GM21381 (cell line): ENCODE measurements around the gene CISTR.

Experiments used
- ATAC-seq: cut with Tn5 transposase; IDR thresholded peaks from one replicate; pipeline ENCODE4 v1.9.1; 2021; ENCODE audit warnings: mild to moderate bottlenecking, moderate library complexity; ENCODE audit not compliant: unreplicated experiment

The CISTR gene

GRCh38 chr12:53744751-53745150 lies 7.0 kb downstream of the CISTR start:
- ATAC-seq, result no peak

- no peak for ATAC-seq
Observed at GRCh38 chr12:53744130-53744441, 7.7 kb downstream of the CISTR start.

GRCh38 chr12:53743266-53744129 lies 8.3 kb downstream of the CISTR start:
- ATAC-seq, result no peak

GRCh38 chr12:53740130-53740491 lies 11.7 kb downstream of the CISTR start:
- ATAC-seq, result no peak

GRCh38 chr12:53739214-53740129 lies 12.3 kb downstream of the CISTR start:
- no peak for ATAC-seq

- ATAC-seq, result no peak
Observed at GRCh38 chr12:53738406-53739213, 13.2 kb downstream of the CISTR start.

GRCh38 chr12:53737951-53738405 lies 13.8 kb downstream of the CISTR start:
- ATAC-seq, result no peak

GRCh38 chr12:53737093-53737808 lies 14.5 kb downstream of the CISTR start:
- no peak for ATAC-seq

GRCh38 chr12:53736592-53736991 lies 15.2 kb downstream of the CISTR start:
- no peak for ATAC-seq

GRCh38 chr12:53735556-53735955 lies 16.2 kb downstream of the CISTR start:
- ATAC-seq, result no peak

GRCh38 chr12:53734425-53734824 lies 17.4 kb downstream of the CISTR start:
- no peak for ATAC-seq

- ATAC-seq, result no peak
Observed at GRCh38 chr12:53733807-53734200, 18.0 kb downstream of the CISTR start.

- no peak for ATAC-seq
Observed at GRCh38 chr12:53733051-53733806, 18.6 kb downstream of the CISTR start.

GRCh38 chr12:53729644-53730043 lies 22.1 kb downstream of the CISTR start:
- ATAC-seq, result no peak

GRCh38 chr12:53728206-53728605 lies 23.6 kb downstream of the CISTR start:
- no peak for ATAC-seq

GRCh38 chr12:53727310-53728041 lies 24.3 kb downstream of the CISTR start, which contains the start of gene CALCOCO1:
CALCOCO1 (minus strand) TSS chr12:53727452; CDS start chr12:53725242, 2,210 bp downstream.
- ATAC-seq, result peak; percentile 98

- ATAC-seq, result no peak
Observed at GRCh38 chr12:53726946-53727309, 24.9 kb downstream of the CISTR start.

GRCh38 chr12:53726341-53726740 lies 25.4 kb downstream of the CISTR start:
- no peak for ATAC-seq

GRCh38 chr12:53725824-53726223 lies 26.0 kb downstream of the CISTR start:
- ATAC-seq, result no peak
